IPS-15b (cell line): ENCODE results near the gene PRPF8.

Source experiments
- H3K27me3 ChIP-seq: one replicate; pipeline ENCODE4 v1.6.1; 2013; ENCODE audit warnings: low read length; ENCODE audit not compliant: control insufficient read depth, insufficient read depth
- H3K36me3 ChIP-seq: one replicate; pipeline ENCODE4 v1.6.1; 2013; ENCODE audit warnings: low read length; ENCODE audit not compliant: control insufficient read depth, insufficient read depth
- H3K4me1 ChIP-seq: one replicate; pipeline ENCODE4 v1.6.1; 2013; ENCODE audit warnings: mild to moderate bottlenecking, low read length; ENCODE audit not compliant: control insufficient read depth, insufficient read depth
- H3K4me3 ChIP-seq: one replicate; pipeline ENCODE4 v1.5.1; 2013; ENCODE audit warnings: low read depth, low read length
- H3K9ac ChIP-seq: one replicate; pipeline ENCODE4 v1.6.1; 2013; ENCODE audit warnings: low read depth, mild to moderate bottlenecking, low read length
- H3K9me3 ChIP-seq: one replicate; pipeline ENCODE4 v1.6.1; 2013; ENCODE audit warnings: mild to moderate bottlenecking, low read length; ENCODE audit not compliant: control insufficient read depth, insufficient read depth

Gene PRPF8

DNA sequence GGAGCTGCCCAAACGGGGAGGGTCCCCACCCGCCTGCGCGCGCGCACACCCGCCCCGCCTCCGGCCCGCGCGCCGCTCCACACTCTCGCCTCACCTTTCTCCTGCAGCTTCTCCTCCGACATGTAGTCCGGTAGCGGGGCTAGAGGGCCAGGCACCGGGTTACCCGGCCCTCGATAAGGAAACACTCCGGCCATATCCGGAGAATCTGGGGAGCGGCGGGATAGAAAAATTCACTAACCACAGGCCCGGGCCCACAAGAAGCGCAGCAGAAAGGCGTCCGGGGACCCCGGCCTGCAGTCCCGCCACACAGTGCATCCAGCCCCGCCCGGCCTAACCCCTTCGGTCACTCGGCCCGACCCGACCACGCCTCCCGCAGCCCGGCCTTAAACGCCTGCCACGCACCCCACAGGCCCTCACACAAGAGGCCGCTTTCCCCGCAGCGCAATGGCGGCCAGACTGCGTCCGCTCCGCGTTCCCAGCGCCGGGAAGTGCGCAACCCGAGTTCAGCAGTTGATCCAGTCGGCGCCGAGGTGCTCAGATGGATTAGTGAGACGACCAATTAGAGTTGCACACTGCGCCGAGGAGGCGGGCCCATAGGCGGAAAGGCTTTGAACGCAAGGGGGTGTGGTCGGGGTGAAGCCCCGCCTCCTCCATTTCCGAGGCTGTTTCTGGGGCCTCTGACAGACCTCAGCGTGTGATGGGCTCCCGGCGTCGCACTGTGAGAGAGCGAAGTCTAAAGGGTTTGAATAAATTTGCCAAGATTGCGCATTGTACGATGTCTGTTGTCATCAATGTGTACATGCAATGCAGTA, at the start of gene PRPF8:
Gene PRPF8 (minus strand): TSS at position 490 of the 812 bp plus-strand sequence. CDS start 296 bp downstream, at position 194.
- Histone ChIP-seq H3K4me3 (peak within 1 kb of the TSS; percentile 45), H3K27me3 (no peaks in the 10 kb centered on the region), H3K36me3 (peaks cover 28% of the 10 kb centered on the region), H3K9ac (peak within 1 kb of the TSS; percentile 65), H3K9me3 (no peaks in the 10 kb centered on the region), H3K4me1 (peaks cover 3% of the 10 kb centered on the region)

DNA sequence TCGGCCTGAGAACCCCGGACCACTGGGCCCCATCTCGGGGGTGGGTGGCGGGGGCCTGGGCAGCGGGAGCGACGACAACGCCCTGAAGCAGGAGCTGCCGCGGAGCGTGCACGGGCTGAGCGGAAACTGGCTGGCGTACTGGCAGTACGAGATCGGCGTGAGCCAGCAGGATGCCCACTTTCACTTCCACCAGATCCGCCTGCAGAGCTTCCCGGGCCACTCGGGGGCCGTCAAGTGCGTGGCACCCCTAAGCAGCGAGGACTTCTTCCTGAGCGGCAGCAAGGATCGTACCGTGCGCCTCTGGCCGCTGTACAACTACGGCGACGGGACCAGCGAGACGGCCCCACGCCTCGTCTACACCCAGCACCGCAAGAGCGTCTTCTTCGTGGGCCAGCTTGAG, 49.1 kb upstream of the PRPF8 start:
- Histone ChIP-seq H3K9ac (no peak overlapping the region), H3K9me3 (no peaks in the 10 kb centered on the region), H3K27me3 (no peaks in the 10 kb centered on the region), H3K4me1 (peaks cover 3% of the 10 kb centered on the region), H3K4me3 (no peak overlapping the region), H3K36me3 (peaks cover 3% of the 10 kb centered on the region)

GRCh38 chr17:1732833-1733321, 48.2 kb upstream of the PRPF8 start:
- Histone ChIP-seq H3K4me3 (no peak overlapping the region), H3K9ac (no peak overlapping the region), H3K9me3 (no peaks in the 10 kb centered on the region), H3K36me3 (peaks cover 8% of the 10 kb centered on the region), H3K27me3 (no peaks in the 10 kb centered on the region), H3K4me1 (peaks cover 3% of the 10 kb centered on the region)

DNA sequence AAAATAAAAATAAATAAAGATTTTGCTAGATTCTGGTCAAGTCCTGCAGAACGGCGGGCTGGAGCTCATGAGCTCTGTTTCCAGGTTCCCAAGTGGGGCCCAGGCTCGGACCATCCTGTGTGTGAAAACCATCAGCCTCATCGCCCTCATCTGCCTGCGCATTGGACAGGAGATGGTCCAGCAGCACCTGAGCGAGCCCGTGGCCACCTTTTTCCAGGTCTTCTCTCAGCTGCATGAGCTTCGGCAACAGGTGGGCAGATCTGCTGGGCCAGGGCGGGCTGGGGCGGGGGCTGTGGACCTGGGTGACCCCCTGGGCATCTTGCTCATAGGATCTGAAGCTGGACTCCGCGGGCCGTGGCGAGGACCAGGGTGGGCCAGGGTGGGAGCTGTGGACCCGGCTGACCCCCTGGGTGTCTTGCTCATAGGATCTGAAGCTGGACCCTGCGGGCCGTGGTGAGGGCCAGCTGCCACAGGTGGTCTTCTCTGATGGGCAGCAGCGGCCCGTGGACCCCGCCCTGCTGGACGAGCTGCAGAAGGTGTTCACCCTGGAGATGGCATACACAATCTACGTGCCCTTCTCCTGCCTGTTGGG, 47.7 kb upstream of the PRPF8 start:
- Histone ChIP-seq H3K9ac (no peak overlapping the region), H3K9me3 (no peaks in the 10 kb centered on the region), H3K4me1 (peaks cover 3% of the 10 kb centered on the region), H3K27me3 (no peaks in the 10 kb centered on the region), H3K36me3 (peaks cover 8% of the 10 kb centered on the region), H3K4me3 (no peak overlapping the region)

DNA sequence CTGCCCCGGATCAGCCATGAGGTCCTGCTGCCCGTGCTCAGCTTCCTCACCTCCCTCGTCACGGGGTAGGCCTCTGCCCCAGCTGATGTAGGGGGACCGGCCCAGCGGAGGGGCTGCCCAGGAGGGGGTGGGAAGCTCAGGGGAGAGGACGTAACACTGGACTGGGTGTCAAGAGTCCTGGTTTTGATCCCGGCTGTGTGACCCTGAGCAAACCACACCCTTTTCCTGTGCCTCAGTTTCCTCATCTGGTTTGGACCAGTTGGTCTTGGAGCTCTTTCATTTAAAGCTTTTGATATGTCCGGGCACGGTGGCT, 46.5 kb upstream of the PRPF8 start:
- peaks cover 5% of the 10 kb centered on the region for H3K36me3 ChIP-seq
- H3K4me1 ChIP-seq, result no peaks in the 10 kb centered on the region
- H3K4me3 ChIP-seq, result no peak overlapping the region
- H3K9me3 ChIP-seq, result no peaks in the 10 kb centered on the region
- H3K9ac ChIP-seq, result no peak overlapping the region
- no peaks in the 10 kb centered on the region for H3K27me3 ChIP-seq

GRCh38 chr17:1730326-1731193, 45.9 kb upstream of the PRPF8 start:
- Histone ChIP-seq H3K4me1 (no peaks in the 10 kb centered on the region), H3K4me3 (no peak overlapping the region), H3K9ac (no peak overlapping the region), H3K9me3 (no peaks in the 10 kb centered on the region), H3K27me3 (no peaks in the 10 kb centered on the region), H3K36me3 (peaks cover 5% of the 10 kb centered on the region)

DNA sequence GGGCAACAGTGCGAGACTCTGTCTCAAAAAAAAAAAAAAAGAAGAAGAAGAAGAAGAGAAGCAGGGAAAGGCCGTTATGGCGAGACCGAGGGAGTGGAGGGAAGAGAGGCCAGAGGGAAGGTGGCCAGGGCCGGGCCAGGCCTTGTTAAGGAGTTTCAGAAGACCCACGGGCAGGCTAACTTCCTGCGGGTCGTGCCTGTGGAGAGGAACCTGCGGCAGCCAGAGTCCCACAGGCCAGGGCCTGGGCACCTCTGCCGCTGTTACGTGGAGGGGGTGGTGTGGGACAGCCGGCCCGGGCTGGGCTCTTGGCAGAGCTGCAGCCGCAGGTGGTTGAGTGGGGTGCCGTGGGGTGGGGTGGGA, 45.3 kb upstream of the PRPF8 start:
- H3K9ac ChIP-seq, result no peak overlapping the region
- H3K4me1 ChIP-seq, result no peaks in the 10 kb centered on the region
- no peaks in the 10 kb centered on the region for H3K27me3 ChIP-seq
- H3K36me3 ChIP-seq, result peaks cover 5% of the 10 kb centered on the region
- H3K4me3 ChIP-seq, result no peak overlapping the region
- H3K9me3 ChIP-seq, result no peaks in the 10 kb centered on the region

DNA sequence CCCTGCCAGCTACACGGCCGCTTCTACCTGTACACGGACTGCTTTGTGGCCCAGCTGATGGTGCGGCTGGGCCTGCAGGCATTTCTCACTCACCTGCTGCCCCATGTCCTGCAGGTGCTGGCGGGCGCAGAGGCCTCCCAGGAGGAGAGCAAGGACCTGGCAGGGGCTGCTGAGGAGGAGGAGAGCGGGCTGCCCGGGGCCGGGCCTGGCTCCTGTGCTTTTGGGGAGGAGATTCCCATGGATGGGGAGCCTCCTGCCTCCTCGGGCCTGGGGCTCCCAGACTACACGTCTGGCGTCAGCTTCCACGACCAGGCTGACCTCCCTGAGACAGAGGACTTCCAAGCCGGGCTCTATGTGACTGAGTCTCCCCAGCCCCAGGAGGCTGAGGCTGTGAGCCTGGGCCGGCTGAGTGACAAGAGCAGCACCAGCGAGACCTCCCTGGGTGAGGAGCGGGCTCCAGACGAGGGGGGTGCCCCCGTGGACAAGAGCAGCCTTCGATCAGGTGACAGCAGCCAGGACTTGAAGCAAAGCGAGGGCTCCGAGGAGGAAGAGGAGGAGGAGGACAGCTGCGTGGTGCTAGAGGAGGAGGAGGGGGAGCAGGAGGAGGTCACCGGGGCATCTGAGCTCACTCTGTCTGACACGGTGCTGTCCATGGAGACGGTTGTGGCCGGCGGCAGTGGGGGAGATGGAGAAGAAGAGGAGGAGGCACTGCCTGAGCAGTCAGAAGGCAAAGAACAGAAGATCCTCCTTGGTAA, 43.4 kb upstream of the PRPF8 start:
- Histone ChIP-seq H3K4me1 (no peaks in the 10 kb centered on the region), H3K36me3 (peaks cover 5% of the 10 kb centered on the region), H3K4me3 (no peak overlapping the region), H3K27me3 (no peaks in the 10 kb centered on the region), H3K9me3 (no peaks in the 10 kb centered on the region), H3K9ac (no peak overlapping the region)

DNA sequence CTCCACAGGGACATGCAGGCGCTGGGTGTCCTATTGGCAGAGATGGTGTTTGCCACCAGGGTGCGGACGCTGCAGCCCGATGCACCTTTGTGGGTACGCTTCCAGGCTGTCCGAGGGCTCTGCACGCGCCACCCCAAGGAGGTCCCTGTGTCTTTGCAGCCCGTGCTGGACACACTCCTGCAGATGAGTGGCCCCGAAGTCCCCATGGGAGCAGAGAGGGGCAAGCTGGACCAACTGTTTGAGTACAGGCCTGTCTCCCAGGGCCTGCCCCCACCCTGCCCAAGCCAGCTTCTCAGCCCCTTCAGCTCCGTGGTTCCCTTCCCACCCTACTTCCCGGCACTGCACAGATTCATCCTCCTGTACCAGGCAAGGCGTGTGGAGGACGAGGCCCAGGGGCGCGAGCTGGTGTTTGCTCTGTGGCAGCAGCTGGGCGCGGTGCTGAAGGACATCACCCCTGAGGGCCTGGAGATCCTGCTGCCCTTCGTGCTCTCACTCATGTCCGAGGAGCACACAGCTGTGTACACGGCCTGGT, 42.7 kb upstream of the PRPF8 start:
- no peak overlapping the region for H3K9ac ChIP-seq
- H3K36me3 ChIP-seq, result peaks cover 5% of the 10 kb centered on the region
- H3K9me3 ChIP-seq, result no peaks in the 10 kb centered on the region
- no peak overlapping the region for H3K4me3 ChIP-seq
- H3K4me1 ChIP-seq, result no peaks in the 10 kb centered on the region
- H3K27me3 ChIP-seq, result no peaks in the 10 kb centered on the region

DNA sequence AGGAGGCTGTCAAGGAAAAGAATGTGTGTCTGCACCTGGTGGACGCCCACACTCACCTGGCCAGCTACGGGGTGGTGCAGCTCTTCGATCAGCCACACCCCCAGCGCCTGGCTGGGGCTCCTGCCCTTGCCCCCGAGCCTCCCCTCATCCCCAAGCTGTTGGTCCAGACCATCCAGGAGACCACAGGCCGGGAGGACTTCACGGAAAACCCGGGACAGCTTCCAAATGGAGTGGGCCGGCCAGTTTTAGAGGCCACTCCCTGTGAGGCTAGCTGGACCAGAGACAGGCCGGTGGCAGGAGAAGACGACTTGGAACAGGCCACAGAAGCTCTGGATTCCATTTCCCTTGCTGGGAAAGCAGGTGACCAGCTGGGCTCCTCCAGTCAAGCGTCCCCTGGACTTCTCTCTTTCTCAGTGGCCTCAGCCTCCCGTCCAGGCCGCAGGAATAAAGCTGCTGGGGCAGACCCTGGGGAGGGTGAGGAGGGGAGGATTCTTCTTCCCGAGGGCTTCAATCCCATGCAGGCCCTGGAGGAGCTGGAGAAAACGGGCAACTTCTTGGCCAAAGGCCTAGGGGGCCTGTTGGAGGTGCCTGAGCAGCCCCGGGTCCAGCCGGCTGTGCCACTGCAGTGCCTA, 42.1 kb upstream of the PRPF8 start:
- Histone ChIP-seq H3K4me1 (no peaks in the 10 kb centered on the region), H3K9me3 (no peaks in the 10 kb centered on the region), H3K27me3 (no peaks in the 10 kb centered on the region), H3K36me3 (peaks cover 5% of the 10 kb centered on the region), H3K4me3 (no peak overlapping the region), H3K9ac (no peak overlapping the region)
